AG08395 (cell line): ENCODE measurements around the gene PNPLA5.
A peak's percentile ranks its signal among the peaks of the same experiment; 100 is the strongest.

Source experiments
- DNase-seq: peaks from one replicate; pipeline ENCODE4 v3.0.0; 2012; ENCODE audit warnings: mixed read lengths, low spot score

PNPLA5 gene

DNA sequence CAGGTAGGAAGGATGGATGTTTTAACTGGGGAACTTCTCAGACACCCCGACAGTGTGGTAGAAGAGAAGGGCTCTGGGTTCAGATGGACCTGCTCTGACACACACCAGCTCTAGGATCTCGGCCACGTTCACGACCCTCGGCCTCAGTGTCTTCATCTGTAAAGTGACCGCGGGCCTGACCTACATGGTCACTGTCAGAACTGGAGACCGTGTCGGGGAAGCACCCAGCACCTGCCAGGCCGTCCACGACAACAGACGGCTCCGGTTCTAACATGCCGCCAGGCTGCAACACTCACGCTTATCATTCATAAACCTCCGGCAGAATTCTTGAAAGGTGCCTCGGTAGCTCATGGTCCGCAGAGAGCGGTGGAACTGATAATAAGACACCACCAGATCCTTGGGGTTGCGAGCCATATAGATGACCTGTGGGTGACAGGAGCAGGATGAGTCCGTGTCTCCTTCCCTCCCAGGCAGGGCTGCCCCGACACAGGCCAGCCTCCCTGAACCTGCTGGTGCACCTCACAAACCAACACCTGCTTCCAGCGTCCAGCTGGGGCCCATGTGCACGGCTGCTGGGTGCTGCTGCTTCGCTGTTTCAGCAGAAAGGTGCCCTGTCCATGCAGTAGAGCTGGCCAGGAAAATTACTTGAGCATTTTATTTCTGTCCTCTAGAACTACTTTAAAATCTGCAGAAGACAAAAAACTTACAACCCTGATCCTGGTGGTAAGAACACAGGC is 53.1 kb downstream of the PNPLA5 start:
- no peak for DNase-seq

DNA sequence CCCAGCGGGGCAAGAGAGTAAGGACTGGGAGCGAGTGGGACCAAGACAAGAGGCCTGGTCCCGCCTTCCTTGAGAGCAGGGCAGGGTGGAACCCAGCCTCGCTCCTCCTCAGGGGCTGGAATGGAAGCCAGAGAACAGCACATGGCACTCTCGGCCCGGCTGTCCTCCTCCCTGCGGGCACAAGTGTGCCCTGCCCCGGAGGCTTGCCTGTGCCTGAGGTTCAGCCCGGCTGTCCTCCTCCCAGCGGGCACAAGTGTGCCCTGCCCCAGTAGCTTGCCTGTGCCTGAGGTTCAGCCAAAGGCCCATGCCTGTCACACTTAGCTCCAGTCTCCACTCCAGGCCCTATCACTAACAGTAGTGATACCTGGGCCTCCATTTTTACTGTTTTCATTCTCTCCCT is 53.7 kb downstream of the PNPLA5 start:
- DNase-seq = no peak

DNA sequence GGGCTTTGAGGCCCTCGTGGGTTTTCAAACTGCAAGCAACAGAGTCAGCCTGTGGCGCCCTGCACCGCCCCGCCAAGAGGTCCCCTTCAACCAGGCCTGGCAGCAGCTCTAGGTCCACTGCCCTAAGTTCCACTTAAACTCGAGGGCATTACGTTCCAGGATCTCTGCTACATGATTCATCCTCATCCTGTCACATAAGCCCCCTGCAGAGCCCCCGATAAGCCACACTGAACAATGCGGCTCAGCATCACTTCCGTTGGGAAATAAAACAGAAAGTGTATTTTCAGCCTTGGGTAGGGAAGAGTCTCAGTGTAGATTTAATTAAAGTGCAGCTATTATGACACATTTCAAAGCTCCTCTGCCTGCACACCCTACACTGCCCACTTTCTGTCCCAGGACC is 54.1 kb downstream of the PNPLA5 start:
- DNase-seq = no peak

DNA sequence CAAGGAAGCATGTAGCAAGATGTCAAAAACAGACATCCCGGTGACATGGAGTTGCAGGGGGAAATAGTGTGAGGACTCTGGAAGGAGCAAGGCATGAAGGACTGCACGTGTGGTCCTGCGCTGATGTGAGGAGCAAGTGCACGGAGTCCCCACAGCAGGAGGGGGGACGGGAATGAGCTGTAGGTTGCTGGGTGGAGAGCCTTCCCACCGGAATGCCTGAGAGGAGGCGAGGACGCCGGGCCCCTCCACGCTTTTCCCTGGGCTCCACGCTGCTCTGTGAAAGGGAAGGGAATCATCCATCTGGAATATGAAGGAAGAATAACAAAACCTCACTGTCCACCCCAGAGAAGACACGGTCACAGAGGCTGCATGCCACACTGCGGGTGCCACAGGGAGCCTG is 56.1 kb downstream of the PNPLA5 start:
- DNase-seq = no peak

DNA sequence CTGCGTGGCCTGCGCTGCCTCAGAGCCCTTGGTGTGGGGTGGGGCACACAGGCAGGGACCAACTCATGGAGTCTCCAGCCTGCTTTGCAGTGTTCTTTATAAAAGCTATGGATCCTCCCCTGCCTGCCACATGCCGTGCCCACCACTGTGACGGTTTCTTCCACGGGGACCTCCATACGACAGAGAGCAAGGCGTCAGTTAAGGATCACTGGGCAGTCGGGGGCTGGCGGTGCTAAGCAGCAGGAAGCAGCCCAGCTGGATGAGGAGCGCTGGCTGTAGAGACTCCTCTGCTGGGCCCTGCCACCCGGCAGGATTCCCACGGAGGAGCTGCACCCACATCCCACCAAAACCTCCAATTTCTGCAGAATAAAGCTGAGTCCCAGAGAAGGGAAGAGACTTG is 56.6 kb downstream of the PNPLA5 start:
- DNase-seq = no peak

DNA sequence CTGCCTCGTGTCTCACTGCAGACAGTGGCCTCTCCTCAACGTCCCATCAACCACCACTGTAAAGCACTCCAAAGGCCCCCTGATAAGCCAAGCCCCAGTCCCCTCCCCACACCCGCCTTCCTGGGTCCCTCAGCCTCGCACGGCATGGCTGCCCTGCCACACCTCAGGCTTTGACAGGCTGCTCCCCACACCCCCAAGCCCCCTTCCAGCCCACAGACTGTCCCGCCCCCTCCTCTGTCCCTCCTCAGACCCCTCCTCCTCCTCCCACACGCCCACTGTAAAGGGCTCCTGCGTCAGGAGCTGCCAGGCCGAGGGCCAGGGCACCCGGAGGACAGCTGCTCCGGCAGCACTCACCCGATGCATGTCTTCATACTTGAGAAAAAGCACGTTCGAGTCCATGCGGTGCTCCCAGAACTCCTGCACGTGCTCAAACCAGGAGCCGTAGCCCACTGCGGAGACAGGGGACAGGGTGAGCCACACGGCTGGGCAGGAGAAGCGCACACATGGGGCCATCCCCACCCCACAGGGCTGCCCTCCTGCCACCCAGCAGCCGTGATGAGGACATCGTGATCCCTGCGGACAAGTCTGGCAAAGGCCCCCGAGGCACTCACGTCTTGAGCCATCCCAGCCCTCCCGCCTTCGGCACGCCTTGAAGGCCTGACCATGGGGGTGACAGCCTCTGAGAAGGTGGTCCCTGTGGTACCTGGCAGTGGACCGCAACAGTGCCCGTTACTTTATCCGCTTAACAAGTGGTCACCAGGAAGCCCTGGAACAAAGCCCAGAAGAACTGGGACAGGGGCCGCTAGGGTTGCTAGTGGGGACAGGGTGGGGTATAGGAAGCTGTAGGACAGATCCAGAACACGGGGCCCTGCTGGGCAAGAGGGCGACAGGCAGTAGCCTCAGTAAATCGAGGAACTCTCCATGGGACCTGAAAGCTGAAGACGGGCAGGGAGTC is 58.2 kb downstream of the PNPLA5 start:
- no peak for DNase-seq

DNA sequence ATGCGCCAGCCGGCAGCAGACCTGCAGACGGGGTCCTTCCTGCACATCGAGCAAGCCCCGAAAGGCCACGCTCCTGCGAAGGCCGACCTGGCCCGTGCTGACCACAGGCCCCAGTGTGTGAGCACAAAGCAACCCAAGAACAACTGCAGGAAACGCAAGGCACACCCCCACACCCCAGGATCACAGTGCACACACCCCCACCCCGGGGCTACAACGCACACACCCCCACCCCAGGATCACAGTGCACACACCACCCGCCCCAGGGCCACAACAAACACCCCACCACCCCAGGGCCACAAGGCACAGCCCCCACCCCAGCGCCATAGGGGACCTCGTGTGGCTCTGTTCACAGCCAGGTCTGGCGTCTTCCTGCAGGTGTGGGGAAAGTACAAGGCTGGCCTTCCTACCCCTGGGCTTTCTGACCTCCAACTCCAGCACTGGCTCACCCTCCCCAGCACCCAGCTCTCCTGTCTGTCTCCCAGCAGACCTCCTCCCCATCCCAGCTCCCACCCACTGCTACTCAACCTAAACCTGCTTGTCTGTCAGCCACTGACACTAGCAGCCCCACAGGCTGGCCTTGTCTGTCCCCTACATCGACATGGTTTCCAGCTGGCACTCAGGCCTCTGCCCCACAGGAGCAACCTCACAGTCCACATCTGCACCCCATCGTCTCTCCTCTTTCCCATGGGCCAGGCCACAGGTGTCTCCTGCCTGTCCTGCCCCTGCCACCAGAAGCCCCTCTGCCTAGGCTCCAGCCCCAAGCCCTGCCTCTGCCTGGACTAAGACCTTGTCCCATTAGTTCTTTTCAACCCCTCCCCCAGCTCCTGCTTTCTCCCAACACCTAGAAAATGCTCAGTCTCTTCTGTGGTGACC is 59.2 kb downstream of the PNPLA5 start:
- no peak for DNase-seq

DNA sequence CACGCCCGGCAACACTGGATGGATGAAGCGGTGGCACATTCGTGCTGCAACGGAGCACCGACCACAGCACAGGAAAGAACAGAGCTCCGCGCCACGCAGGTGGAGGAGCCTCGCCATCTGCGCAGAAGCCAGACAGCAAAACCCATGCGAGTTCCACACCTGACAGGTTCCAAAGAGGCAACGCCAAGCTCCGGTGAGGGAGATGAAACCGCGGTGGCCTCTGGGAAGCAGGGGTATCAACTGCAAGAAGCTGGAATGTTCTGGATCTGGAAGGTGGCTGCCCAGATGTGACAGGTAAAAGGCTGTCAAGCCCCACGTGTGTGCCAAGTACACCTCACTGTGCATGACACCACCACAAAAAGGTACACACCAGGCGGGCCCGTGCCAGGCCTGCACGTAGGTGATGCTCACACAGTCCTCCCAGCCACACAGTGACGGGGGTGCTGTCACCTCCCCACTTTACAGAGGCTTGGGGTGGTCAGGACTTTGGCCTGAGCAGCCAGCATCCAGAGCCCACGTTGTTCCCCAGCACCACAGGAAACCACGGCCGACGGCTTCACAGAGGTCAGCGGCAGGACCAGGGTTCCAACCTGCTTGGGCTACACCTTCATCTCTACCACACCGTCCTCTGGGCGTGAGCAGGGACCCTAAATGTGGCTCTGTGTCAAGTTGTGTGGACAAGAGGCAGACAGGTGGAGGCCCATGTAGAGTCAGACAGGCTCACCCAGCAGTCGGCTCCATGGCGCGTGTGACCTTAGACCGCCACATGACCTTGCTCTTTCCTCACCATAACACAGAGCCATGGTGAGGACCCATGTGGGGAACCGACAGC is 60.0 kb downstream of the PNPLA5 start:
- no peak for DNase-seq

DNA sequence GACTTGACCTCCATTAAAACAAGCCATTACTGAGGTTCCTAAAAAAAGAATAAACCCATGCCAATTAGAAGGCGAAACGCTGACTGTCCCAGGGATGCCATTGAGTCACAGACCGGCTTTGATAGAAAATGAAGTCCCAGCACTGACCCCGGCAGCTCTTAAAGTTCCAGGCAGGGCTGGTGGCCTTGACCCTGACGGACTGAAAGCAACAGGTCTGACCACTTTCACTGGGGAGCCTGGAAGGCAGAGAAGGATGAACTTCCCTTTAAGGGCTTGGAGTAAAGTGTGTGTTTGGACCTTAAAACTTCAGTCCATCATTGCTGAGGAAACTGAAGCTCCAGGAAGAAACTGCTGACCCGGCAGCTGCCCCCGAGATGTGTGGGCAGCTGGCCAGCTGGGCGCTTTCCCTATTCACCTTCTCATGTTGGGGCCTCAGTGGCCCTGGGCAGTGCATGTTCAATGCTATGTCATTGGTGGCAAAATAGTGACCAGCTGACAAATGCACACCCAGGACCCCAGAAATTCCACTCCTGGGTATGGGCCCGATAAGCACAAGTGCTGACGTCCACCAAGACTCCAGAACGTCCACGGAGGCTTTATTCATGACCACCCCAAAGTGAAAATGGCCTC is 60.8 kb downstream of the PNPLA5 start:
- no peak for DNase-seq

DNA sequence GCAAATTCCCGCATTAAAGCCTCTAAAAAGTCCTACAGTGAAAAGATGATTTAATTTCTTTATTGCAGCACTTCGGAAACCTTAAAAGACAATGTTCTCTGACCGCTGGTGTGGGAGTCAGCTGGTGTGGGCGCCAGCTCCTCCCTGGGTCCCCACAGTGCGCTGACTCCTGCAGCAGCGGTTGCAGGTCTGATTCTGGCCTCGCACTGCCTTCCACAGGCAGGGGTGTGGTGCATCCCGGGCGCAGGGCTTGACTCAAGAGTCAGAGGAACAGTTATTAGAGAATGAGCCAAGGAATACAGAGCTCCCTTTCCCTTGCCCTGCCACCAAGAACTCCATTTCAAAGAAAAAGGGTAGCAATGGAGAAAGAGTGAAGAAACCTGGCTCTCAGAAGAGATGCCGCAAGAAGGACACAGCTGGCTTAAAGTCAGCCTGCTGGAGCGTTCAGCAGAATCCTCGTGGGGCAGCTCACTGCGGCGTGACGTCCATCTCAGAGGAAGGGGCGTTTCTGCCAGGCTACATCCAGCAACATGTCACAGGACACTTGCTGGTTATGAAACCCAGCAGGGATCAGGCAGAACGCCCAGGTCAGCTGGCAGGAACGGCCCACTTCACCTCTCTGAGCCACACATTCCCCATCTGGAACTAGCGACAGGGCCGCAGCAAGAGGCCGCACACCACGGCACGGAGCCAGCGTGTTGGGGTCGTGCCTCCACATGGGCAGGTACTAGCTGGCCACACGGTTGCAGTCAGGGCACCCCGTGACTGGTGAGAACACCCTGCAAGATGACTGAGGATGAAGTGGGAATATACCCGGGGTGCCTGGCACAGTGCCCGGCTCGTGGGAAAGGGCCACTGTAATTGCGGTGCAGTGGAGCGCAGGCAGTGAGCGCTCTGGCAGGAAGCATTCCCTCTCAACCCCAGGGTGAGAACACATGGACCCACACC is 61.6 kb downstream of the PNPLA5 start:
- DNase-seq = peak; percentile 66
